ENCODE data around the gene GBA3.

The GBA3 gene

DNA sequence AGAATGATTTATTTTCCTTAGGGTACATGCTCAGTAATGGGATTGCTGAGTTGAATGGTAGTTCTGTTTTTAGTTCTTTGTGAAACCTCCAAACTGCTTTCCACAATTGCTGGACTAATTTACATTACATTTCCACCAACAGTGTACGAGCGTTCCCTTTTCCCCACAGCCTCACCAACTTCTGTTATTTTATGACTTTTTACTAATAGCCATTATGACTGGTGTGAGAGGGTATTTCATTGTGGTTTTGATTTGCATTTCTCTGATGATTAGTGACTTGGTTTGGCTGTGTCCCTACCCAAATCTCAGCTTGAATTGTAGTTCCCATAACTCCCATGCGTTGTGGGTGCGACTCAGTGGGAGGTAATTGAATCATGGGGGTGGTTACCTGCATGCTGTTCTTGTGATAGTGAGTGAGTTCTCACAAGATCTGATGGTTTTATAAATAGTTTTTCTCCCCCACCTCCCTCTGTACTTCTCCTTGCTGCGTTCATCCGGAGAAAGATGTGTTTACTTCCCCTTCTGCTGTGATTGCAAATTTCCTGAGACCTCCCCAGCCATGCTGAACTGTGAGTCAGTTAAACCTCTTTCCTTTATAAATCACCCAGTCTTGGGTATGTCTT, 95.1 kb downstream of the GBA3 start:
- no peak for DNase-seq (ENCODE audit: low read depth)

DNA sequence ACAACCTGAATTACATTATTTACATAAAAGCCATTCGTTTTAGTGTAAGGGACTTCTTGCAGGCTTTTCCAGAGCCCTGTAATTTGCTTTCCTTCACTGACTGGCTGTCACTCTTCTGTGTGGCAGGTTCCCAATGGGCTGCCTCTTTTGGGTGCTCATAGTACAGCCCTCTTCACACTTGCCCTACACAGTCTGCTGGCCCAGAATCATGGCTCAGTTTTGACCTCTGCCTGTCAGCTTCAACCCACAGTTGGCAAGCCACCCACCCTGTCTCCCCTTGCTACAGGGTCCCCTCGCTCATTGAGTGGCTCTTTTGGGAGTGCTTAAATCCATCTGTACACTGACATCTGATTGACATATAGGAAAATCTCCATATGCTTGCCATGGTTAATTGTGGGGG, 97.9 kb downstream of the GBA3 start:
- no peak for DNase-seq (ENCODE audit: low read depth)

- no peak for DNase-seq (ENCODE audit: low read depth)
Observed at GRCh38 chr4:22794732-22795131, 102.0 kb downstream of the GBA3 start.

- no peak for DNase-seq (ENCODE audit: low read depth)
Observed at GRCh38 chr4:22801391-22801790, 108.7 kb downstream of the GBA3 start.

- DNase-seq (ENCODE audit: low read depth), result no peak
Observed at GRCh38 chr4:22802876-22803275, 110.1 kb downstream of the GBA3 start.

DNA sequence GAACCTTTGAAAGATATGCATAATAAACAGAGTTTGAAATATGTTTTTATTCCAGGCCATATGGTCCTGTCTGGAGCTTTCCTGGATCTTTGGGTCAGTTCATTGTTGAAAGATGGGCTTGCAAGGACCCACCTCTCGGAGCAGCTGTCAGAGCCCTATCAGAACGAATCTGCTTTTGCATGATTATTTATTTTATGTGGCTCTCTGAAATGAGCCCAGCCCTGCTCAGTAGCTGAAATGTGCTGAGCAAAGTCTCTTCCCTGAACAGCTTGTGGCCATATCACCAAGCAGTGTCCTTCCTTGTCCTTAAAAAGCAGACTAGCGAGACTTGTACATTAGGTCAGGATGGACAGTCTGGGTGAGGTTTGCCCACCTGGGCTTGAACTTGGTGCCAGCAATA, 110.8 kb downstream of the GBA3 start:
- DNase-seq (ENCODE audit: low read depth), result no peak

- no peak for DNase-seq (ENCODE audit: low read depth)
Observed at GRCh38 chr4:22814906-22815305, 122.2 kb downstream of the GBA3 start.

DNA sequence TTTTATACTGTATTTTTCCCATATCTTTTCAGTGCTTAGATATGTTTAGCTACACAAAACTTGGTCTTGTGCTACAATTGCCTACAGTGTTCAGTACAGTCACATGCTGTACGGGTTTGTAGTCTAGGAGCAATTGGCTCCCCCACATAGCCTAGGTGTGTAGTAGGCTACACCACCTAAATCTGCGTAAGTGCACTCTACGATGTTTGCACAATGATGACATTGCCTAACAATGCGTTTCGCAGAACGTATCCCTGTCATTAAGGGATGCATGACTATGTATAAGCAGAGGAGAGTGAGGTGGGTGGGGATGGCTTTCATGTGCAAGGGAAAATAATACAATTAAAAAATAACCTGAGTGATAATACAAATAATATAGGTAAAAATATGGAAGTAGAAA, 131.4 kb downstream of the GBA3 start:
- DNase-seq (ENCODE audit: low read depth), result no peak

DNA sequence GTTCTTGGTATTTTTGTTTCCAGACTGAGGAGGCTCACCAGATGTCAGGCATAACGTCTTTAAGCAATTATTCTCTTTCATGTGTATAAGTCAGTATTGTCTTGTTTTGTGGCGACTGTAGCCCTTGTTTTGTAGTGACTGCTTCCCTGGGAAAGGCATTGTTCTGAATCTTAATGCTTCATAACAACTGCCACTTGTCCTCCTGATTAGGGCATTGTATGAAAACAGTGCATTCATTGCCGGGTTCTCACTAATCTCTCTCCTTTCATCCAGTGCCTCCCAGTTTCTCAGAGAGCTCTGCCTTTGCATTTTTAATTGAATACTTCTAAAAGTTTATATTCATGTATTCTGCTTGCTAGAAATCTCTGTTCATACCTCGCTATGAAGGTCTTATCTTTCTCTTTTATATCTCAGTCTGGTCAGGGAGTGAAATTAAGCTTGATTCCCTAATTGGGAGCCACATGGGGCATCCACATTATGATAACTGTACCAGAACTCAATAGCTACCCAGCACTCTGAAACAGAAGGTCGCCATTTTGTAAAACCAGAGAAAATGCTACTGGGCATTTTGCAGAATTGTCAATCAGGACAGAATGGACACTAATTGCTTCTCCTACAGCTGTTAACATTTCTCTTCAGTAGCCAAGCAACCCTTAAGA, 149.8 kb downstream of the GBA3 start:
- no peak for DNase-seq (ENCODE audit: low read depth)

DNA sequence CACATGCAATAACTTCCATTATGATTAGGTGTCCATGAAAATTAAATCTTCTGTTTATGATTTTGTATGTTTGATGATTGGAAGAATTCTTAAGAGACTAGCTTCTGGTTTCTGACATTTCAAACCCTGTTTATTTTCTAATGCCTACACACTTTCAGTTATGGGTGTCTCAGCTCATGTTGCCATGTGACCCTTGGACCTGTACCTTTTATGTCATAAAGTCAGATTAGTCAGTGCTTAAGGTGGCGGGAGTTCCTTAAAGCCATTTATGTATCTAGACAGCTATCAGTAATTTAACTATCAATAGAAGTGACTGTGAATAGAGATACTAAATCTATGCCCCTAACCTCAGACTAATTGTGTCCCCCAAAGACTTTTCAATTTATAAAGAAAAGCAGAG, 155.6 kb downstream of the GBA3 start:
- no peak for DNase-seq (ENCODE audit: low read depth)

DNA sequence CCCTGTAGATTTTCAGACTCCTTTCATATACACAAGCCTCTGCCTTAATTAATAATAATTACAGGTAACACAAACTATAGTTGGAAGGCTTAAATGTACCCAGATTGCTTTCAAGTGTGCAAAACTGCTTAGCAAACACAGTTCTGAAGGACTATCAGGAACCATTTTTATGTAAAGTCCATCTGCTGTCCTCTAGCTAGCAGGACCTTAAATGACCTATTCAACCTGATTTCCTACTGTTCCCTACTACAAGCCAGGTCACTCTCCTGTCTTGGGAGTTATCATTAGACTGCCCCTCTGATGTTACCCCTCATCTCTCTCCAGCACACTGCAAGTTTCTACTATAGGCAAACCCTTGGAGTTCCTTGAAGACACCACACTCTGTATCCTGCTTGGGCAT, 157.3 kb downstream of the GBA3 start:
- DNase-seq (ENCODE audit: low read depth), result no peak

- no peak for DNase-seq (ENCODE audit: low read depth)
Observed at GRCh38 chr4:22850630-22851029, 157.9 kb downstream of the GBA3 start.

- no peak for DNase-seq (ENCODE audit: low read depth)
Observed at GRCh38 chr4:22857411-22857810, 164.7 kb downstream of the GBA3 start.

- DNase-seq (ENCODE audit: low read depth), result no peak
Observed at GRCh38 chr4:22859318-22859717, 166.6 kb downstream of the GBA3 start.

Measured in non-pigmented ciliary epithelial cell (primary cell).